Smooth muscle cell (in vitro differentiated cells): ENCODE data around the gene AQP5. TPM values are rescaled to one million over a fixed set of nuclear protein-coding genes. Genes with fewer than 3 reads are reported as not detected.

Source experiments
- DNase-seq: peaks from one replicate; lab custom pipeline; 2025; ENCODE audit not compliant: unreplicated experiment; lab: John Stamatoyannopoulos, UW
- H2AFZ ChIP-seq: fragments of 200-600 bp; sonication (generic); 2 replicates; pipeline ENCODE4 v1.6.0; 2016; ENCODE audit warnings: antibody characterized with exemption, low read depth, mild to moderate bottlenecking
- H3F3A ChIP-seq: fragments of 200-600 bp; sonication (generic); 2 replicates; pipeline ENCODE4 v1.6.0; 2017; ENCODE audit warnings: antibody characterized with exemption, low read depth
- H3K27ac ChIP-seq: fragments of 200-600 bp; sonication (generic); 2 replicates; pipeline ENCODE4 v1.5.1; 2016; ENCODE audit warnings: low read depth, mild to moderate bottlenecking
- H3K27me3 ChIP-seq: fragments of 200-600 bp; sonication (generic); 2 replicates; pipeline ENCODE4 v1.6.1; 2016; ENCODE audit warnings: low read depth, mild to moderate bottlenecking
- H3K36me3 ChIP-seq: fragments of 200-600 bp; sonication (generic); 2 replicates; pipeline ENCODE4 v1.5.1; 2016; ENCODE audit warnings: low read depth
- H3K4me1 ChIP-seq: fragments of 200-600 bp; sonication (generic); 2 replicates; pipeline ENCODE4 v1.5.1; 2016; ENCODE audit warnings: low read depth
- H3K4me2 ChIP-seq: fragments of 200-600 bp; sonication (generic); 2 replicates; pipeline ENCODE4 v1.6.0; 2016; ENCODE audit warnings: mild to moderate bottlenecking
- H3K4me3 ChIP-seq: fragments of 200-600 bp; sonication (generic); 2 replicates; pipeline ENCODE4 v1.5.1; 2016; ENCODE audit warnings: mild to moderate bottlenecking
- H3K79me2 ChIP-seq: fragments of 200-600 bp; sonication (generic); 2 replicates; pipeline ENCODE4 v1.6.0; 2016; ENCODE audit warnings: low read depth, mild to moderate bottlenecking
- H3K9ac ChIP-seq: fragments of 200-600 bp; sonication (generic); 2 replicates; pipeline ENCODE4 v1.6.0; 2016; ENCODE audit warnings: low read depth
- H3K9me3 ChIP-seq: fragments of 200-600 bp; sonication (generic); replicated peaks from 2 replicates; pipeline ENCODE4 v1.5.1; 2016; ENCODE audit warnings: low read depth
- H4K20me1 ChIP-seq: fragments of 200-600 bp; sonication (generic); 2 replicates; pipeline ENCODE4 v1.6.0; 2016; ENCODE audit warnings: low read depth
- CTCF ChIP-seq: fragments of 200-600 bp; sonication (generic); IDR thresholded peaks from 2 replicates; pipeline ENCODE4 v1.5.1; 2017; ENCODE audit warnings: borderline replicate concordance, mild to moderate bottlenecking, antibody characterized with exemption; ENCODE audit not compliant: insufficient read depth, poor library complexity, severe bottlenecking
- WGBS: methylation state at CpG from one replicate; pipeline ENCODE4 v1.1.7; 2016; ENCODE audit warnings: low lambda C conversion rate; 5-methylcytosine and 5-hydroxymethylcytosine counted together
- polyA plus RNA-seq: library from polyadenylated mRNA; unstranded; fragments of >200 nt; fragmentation: Nextera tagmentation; extraction: Ambion mirVana; gene quantifications from 2 replicates; pipeline ENCODE4 v1.2.1, GENCODE V29; 2016
- total RNA-seq: library from RNA; depleted of rRNA; stranded (reverse); fragments of >200 nt; gene quantifications from 2 replicates; pipeline ENCODE4 v1.2.3, GENCODE V29; 2014

AQP5 gene
- total and polyA plus RNA-seq, 2 experiments from 2014 or later = not detected

GRCh38 chr12:49951411-49952240, 10.0 kb upstream of the AQP5 start:
- Histone ChIP-seq H4K20me1 (no peaks in the 10 kb centered on the region), H3K4me3 (no peak overlapping the region), H3K27me3 (peaks cover 33% of the 10 kb centered on the region), H3K9me3 (no peaks in the 10 kb centered on the region), H3K36me3 (no peaks in the 10 kb centered on the region), H3K9ac (no peak overlapping the region), H3K4me2 (no peak overlapping the region), H2AFZ (no peak overlapping the region), H3K79me2 (no peaks in the 10 kb centered on the region), H3K27ac (no peak overlapping the region), H3F3A (no peaks in the 10 kb centered on the region), H3K4me1 (no peaks in the 10 kb centered on the region)
- DNase-seq = no peak
- WGBS = 86% methylated on average over 14 of the region's 14 CpGs
- TF ChIP-seq CTCF = no peak

- peaks cover 42% of the 10 kb centered on the region for H3K27me3 ChIP-seq
- no peak overlapping the region for H2AFZ ChIP-seq
- no peak overlapping the region for H3K27ac ChIP-seq
- no peaks in the 10 kb centered on the region for H3K4me1 ChIP-seq
- H3K79me2 ChIP-seq = no peaks in the 10 kb centered on the region
- TF ChIP-seq CTCF = no peak
- H3K9me3 ChIP-seq = no peaks in the 10 kb centered on the region
- no peaks in the 10 kb centered on the region for H3K36me3 ChIP-seq
- no peak overlapping the region for H3K4me2 ChIP-seq
- H3K9ac ChIP-seq = no peak overlapping the region
- H3F3A ChIP-seq = no peaks in the 10 kb centered on the region
- no peak overlapping the region for H3K4me3 ChIP-seq
- DNase-seq = no peak
- H4K20me1 ChIP-seq = no peaks in the 10 kb centered on the region
- 95% methylated on average over 1 of the region's 1 CpG for WGBS
Observed at GRCh38 chr12:49952391-49953055, 9.1 kb upstream of the AQP5 start.

GRCh38 chr12:49953151-49953550, 8.5 kb upstream of the AQP5 start:
- Histone ChIP-seq H2AFZ (no peak overlapping the region), H3K27ac (no peak overlapping the region), H3K79me2 (no peaks in the 10 kb centered on the region), H3K4me3 (no peak overlapping the region), H3K9ac (no peak overlapping the region), H3K9me3 (no peaks in the 10 kb centered on the region), H4K20me1 (no peaks in the 10 kb centered on the region), H3K4me1 (no peaks in the 10 kb centered on the region), H3K36me3 (no peaks in the 10 kb centered on the region), H3F3A (no peaks in the 10 kb centered on the region), H3K4me2 (no peak overlapping the region), H3K27me3 (peaks cover 48% of the 10 kb centered on the region)
- no peak for TF ChIP-seq CTCF
- no peak for DNase-seq
- WGBS = 94% methylated on average over 4 of the region's 4 CpGs
